PC-3 (cell line): ENCODE measurements around the gene CANT1. TPM values are rescaled to one million over a fixed set of nuclear protein-coding genes. Genes with fewer than 3 reads are reported as not detected.

Experiments
- ATAC-seq: fragments of 200-7000 bp; cut with Tn5 transposase; 2 replicates; pipeline ENCODE4 v1.9.1; 2020; ENCODE audit warnings: mild to moderate bottlenecking, moderate library complexity
- BruUV-seq: library from RNA; stranded (reverse); fragments of 400-500 nt; replicated peaks from 2 replicates; lab custom pipeline; 2021; lab: Mats Ljungman, UMichigan
- CTCF ChIA-PET: fragments of 300-600 bp; sonication (Branson Sonifier 250); formaldehyde crosslinking; loops from one replicate; lab custom pipeline; 2022; ENCODE audit warnings: antibody characterized with exemption; lab: Charles Lee
- POLR2A ChIA-PET: fragments of 300-600 bp; sonication (Branson Sonifier 250); formaldehyde crosslinking; loops from one replicate; lab custom pipeline; 2022; ENCODE audit warnings: antibody characterized with exemption; ENCODE audit not compliant: unreplicated experiment; lab: Charles Lee
- DNase-seq: peaks from one replicate; pipeline ENCODE4 v3.0.0-alpha.2; 2015
- H2AFZ ChIP-seq: fragments of 300-600 bp; sonication (generic); 2 replicates; pipeline ENCODE4 v1.6.0; 2016; ENCODE audit warnings: antibody characterized with exemption, low read length
- H3F3A ChIP-seq: fragments of 300-600 bp; sonication (generic); one replicate; pipeline ENCODE4 v1.6.0; 2017; ENCODE audit warnings: antibody characterized with exemption, low read length, control low read depth, mild to moderate bottlenecking; ENCODE audit not compliant: unreplicated experiment
- H3K27ac ChIP-seq: fragments of 300-600 bp; sonication (generic); 2 replicates; pipeline ENCODE4 v1.5.1; 2016; ENCODE audit warnings: mild to moderate bottlenecking, low read length
- H3K27me3 ChIP-seq: fragments of 300-600 bp; sonication (generic); 2 replicates; pipeline ENCODE4 v1.6.1; 2016; ENCODE audit warnings: low read length, mixed read lengths
- H3K36me3 ChIP-seq: fragments of 300-600 bp; sonication (generic); 2 replicates; pipeline ENCODE4 v1.6.1; 2016; ENCODE audit warnings: low read depth, mixed run types, low read length, mixed read lengths
- H3K4me1 ChIP-seq: fragments of 300-600 bp; sonication (generic); 2 replicates; pipeline ENCODE4 v1.5.1; 2016; ENCODE audit warnings: low read length; ENCODE audit not compliant: insufficient read depth
- H3K4me2 ChIP-seq: fragments of 300-600 bp; sonication (generic); 2 replicates; pipeline ENCODE4 v1.6.0; 2016; ENCODE audit warnings: low read length
- H3K4me3 ChIP-seq: fragments of 300-600 bp; sonication (generic); 2 replicates; pipeline ENCODE4 v1.5.1; 2016; ENCODE audit warnings: mild to moderate bottlenecking, low read length, mixed read lengths
- H3K79me2 ChIP-seq: fragments of 300-600 bp; sonication (generic); 2 replicates; pipeline ENCODE4 v1.6.1; 2017; ENCODE audit warnings: low read length, mixed read lengths
- H3K9ac ChIP-seq: fragments of 300-600 bp; sonication (generic); 2 replicates; pipeline ENCODE4 v1.6.0; 2016; ENCODE audit warnings: mild to moderate bottlenecking, low read length
- H3K9me2 ChIP-seq: fragments of 300-600 bp; sonication (generic); replicated peaks from 2 replicates; pipeline ENCODE4 v1.6.1; 2016; ENCODE audit warnings: mixed run types, low read length, mixed read lengths
- H3K9me3 ChIP-seq: fragments of 300-600 bp; sonication (generic); 2 replicates; pipeline ENCODE4 v1.6.1; 2016; ENCODE audit warnings: low read length, mixed read lengths
- H4K20me1 ChIP-seq: fragments of 300-600 bp; sonication (generic); 2 replicates; pipeline ENCODE4 v1.6.1; 2016; ENCODE audit warnings: low read length, mixed read lengths
- CTCF ChIP-seq: fragments of 300-600 bp; sonication (generic); conservative IDR thresholded peaks from 2 replicates; pipeline ENCODE4 v1.5.1; 2017; ENCODE audit warnings: antibody characterized with exemption, low read depth, mild to moderate bottlenecking, low read length
- EZH2 ChIP-seq: fragments of 300-600 bp; sonication (generic); IDR thresholded peaks from one replicate; pipeline ENCODE4 v1.6.1; 2017; ENCODE audit warnings: antibody characterized with exemption, mild to moderate bottlenecking, low read length; ENCODE audit not compliant: unreplicated experiment
- EZH2phosphoT487 ChIP-seq: fragments of 300-600 bp; sonication (generic); IDR thresholded peaks from 2 replicates; pipeline ENCODE4 v1.6.1; 2018; ENCODE audit warnings: mild to moderate bottlenecking, antibody characterized with exemption, low read length, borderline replicate concordance
- intact Hi-C: fragments of 100-400 bp; cut with micrococcal nuclease; formaldehyde crosslinking; loops from 2 replicates; pipeline ENCODE4 v1.9.0; 2023
- total RNA-seq: library from RNA; depleted of rRNA; stranded (reverse); fragments of >200 nt; gene quantifications from 2 replicates; pipeline ENCODE4 v1.2.3, GENCODE V29; 2014

CANT1 gene
- total RNA-seq, 1 experiment from 2014 or later: 191 TPM

DNA sequence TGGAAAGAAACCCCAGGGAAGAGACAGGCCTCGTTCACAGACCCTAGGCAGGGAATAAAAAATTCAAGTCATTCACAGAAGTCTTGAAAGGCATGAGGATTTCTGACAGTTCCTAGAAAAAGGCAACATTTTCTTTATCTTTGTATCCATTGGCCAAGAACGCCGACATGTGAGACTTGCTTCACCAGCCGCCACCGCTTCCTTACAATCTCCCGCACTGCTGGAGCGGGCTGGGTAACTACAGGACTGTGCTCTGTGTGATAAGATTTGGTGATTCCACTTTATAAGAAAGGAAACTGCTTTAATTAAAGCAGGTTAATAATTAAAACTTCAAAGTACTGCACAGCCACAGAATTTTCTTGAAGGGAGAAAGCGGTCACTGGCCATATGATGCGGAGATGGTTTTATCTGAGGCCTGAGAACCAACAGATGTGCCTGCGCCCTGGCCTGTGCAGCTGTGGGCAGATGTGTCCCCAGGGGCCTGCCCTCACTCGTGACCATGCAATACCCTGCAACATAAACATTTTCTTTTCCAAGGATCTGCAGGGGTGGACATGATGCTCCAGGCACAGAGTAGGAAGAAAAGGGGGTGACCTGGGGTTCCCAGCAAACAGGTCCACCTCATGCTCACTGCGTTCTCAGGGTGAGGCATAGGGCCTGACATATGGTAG is 16.9 kb downstream of the CANT1 start:
- no peak overlapping the region for H3K4me2 ChIP-seq
- intact Hi-C loops: no loop called here
- no peak overlapping the region for H3K4me3 ChIP-seq
- DNase-seq: no peak
- no peak overlapping the region for H3K9ac ChIP-seq
- H3F3A ChIP-seq: peaks cover 7% of the 10 kb centered on the region
- H4K20me1 ChIP-seq: peaks cover 7% of the 10 kb centered on the region; the same call in 1 of the 2 replicates
- no peaks in the 10 kb centered on the region for H3K27me3 ChIP-seq
- ATAC-seq: no peak
- TF ChIP-seq EZH2phosphoT487: no peak
- no peak for TF ChIP-seq CTCF
- TF ChIP-seq EZH2: no peak
- H3K9me3 ChIP-seq: no peaks in the 10 kb centered on the region
- peaks cover 61% of the 10 kb centered on the region for H3K79me2 ChIP-seq
- no TSS peak for BruUV-seq
- ChIA-PET POLR2A (no interaction called here), CTCF (no interaction called here)
- H3K36me3 ChIP-seq: peaks cover 64% of the 10 kb centered on the region
- peaks cover 34% of the 10 kb centered on the region for H3K4me1 ChIP-seq
- H2AFZ ChIP-seq: no peak overlapping the region
- H3K9me2 ChIP-seq: no peaks in the 10 kb centered on the region
- no peak overlapping the region for H3K27ac ChIP-seq

GRCh38 chr17:78991906-78992532 is 17.5 kb downstream of the CANT1 start:
- H3K36me3 ChIP-seq: peaks cover 58% of the 10 kb centered on the region
- no TSS peak for BruUV-seq

More at GRCh38 chr17:78991906-78992532, 17.5 kb downstream of the CANT1 start:
- Histone ChIP-seq H3K9me3 (no peaks in the 10 kb centered on the region), H2AFZ (no peak overlapping the region), H3K4me3 (no peak overlapping the region), H3K4me2 (no peak overlapping the region), H3F3A (peaks cover 13% of the 10 kb centered on the region), H3K27me3 (no peaks in the 10 kb centered on the region), H3K9ac (no peak overlapping the region), H4K20me1 (peaks cover 7% of the 10 kb centered on the region; the same call in 1 of the 2 replicates), H3K27ac (no peak overlapping the region), H3K9me2 (no peaks in the 10 kb centered on the region), H3K79me2 (peaks cover 55% of the 10 kb centered on the region), H3K4me1 (peaks cover 34% of the 10 kb centered on the region)
- CTCF ChIA-PET: no interaction called here
- ATAC-seq: no peak
- TF ChIP-seq CTCF (no peak), EZH2phosphoT487 (no peak)
- no peak for DNase-seq
- intact Hi-C loops: no loop called here
- POLR2A ChIA-PET: no interaction called here
